ENCODE results near the gene NUP37.
"Not testable (repeated sequence)": the region's sequence is repeated elsewhere in the genome, so short reads cannot be mapped to it uniquely, and the experiment has no call there.

Gene NUP37

DNA sequence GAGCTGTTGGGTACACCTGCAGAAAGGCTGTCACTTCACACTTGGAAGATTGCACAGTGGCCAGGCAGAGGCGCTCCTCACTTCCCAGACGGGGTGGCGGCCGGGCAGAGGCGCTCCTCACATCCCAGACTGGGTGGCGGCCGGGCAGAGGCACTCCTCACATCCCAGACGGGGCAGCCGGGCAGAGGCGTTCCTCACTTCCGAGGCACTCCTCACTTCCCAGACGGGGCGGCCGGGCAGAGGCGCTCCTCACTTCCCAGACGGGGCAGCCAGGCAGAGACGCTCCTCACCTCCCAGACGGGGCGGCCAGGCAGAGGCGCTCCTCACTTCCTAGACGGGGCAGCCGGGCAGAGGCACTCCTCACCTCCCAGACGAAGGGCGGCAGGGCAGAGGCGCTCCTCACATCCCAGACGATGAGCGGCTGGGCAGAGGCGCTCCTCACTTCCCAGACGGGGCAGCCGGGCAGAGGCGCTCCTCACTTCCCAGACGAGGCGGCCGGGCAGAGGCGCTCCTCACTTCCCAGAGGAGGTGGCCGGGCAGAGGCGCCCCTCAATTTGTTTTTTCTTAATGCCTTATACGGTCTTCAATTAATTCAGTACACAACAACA lies 30.6 kb downstream of the NUP37 start:
- DNase-seq (ENCODE audit: low spot score) = not testable (repeated sequence)

DNA sequence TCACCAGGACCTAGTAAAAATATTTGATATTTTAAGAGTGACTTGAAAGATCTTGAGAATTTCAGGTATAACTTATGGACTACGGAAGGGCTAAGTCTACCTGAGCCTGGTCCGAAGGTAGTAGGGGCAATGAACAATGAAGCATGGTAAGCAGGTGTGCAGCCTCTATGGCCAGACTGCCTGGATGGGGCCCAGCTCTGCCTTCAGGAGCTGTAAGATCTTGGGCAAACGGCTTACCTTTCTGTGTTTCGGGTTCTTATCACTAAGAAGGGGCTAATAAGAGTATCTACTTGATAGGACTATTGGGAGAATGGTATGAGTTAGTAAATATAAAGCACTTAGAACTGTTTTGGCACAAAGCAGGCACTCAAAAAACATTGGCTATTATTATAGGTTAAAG lies 39.1 kb downstream of the NUP37 start:
- DNase-seq (ENCODE audit: low spot score) = no peak

DNA sequence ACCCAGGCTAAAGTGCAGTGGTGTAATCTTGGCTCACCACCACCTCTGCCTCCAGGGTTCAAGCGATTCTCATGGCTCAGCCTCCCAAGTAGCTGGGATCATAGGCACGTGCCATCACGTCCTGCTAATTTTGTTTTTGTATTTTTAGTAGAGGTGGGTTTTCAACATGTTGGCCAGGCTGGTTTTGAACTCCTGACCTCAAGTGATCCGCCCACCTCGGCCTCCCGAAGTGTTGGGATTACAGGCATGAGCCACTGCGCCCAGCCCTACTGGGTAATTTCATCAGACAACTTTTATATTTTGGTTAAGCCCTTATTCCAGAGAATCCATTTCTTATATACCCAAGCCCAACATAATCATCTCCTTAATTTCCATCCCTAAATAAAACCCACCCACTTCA lies 47.8 kb downstream of the NUP37 start:
- DNase-seq (ENCODE audit: low spot score) = not testable (repeated sequence)

DNA sequence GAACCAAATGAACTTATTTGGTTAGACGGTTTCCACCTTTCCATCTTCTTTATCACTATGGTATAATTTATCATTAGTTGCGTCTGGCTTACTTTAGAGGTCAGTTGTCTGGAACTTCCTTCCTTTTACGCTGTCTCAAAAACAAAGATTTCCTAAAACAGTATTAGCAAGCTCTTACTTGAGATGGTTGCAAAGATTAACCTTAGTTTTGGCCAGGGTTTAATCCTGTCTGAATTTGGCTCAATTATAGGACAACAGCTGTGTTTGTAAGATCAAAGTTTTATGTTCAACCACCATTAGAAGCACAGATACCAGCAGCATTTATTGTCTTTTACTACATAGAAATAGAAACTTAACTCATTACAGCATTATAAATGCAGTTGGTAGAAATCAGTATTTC lies 50.2 kb downstream of the NUP37 start:
- no peak for DNase-seq (ENCODE audit: low spot score)

DNA sequence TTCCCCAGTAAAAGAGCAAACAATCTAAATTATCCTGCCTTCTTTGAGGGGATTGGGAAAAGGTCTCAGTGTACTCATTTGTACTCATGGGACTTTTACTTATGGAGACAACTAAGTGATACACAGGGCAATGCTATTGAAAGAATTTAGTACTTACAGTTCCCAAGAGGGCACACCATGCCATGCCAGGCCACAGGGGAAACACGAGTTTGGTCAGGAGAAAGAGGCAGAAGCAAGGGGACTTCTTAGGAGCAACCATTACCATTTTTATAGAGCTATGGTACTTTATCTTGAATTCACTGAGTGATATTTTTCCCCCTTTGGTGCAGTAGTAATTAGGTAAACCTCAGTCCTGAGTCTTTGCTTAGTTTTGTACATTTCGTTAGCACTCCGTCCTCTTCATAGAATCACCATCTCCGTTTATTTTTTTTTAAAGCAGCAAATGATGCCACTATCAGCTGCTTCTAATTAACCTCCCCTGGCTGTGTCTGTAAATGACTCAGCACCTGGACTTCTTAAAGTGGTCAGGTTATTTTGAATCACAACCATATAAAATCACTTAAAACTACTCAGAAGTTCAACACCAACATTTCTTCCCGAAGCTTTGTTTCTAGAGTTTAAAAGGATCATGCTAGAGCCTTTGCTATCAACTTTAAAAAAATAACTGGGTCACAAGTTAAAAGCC lies 52.2 kb downstream of the NUP37 start:
- peak; percentile 32 for DNase-seq (ENCODE audit: low spot score)

DNA sequence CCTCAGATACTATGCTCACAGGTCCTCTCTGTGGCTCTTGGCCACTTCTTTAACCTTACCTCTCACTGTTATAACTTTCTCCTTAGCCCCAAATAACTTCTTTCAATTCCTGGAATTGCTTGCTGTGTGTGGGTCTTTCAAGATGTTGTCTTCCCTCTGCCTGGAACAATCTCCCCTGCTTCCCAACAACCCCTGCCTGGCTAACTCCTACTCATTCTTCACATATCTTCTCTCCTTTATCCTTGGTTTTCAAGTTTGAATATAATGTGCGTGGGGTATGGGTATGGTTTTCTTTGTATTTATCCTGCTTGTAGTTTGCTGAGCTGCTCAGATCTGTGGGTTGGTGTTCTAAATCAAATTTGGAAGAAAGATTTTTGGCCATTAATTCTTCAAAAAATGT lies 55.4 kb downstream of the NUP37 start:
- no peak for DNase-seq (ENCODE audit: low spot score)

DNA sequence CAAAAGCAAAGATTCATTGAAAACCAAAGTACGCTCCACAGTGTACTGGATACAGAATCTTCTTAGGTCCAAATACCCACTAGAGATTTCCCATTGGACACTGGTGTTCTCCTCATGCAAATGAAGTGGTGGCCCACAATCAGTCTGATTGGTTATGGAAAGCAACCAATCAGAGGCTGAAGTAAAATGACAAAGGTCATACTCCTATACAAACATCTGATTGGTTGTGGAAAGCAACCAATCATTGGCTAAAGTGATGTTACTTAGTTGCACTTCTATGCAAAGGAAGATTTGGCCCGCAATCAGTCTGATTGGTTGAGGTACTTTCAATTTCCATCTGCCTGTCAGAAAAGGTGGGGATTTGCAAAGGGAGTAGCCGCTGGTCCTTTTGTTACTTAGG lies 56.8 kb downstream of the NUP37 start:
- no peak for DNase-seq (ENCODE audit: low spot score)

DNA sequence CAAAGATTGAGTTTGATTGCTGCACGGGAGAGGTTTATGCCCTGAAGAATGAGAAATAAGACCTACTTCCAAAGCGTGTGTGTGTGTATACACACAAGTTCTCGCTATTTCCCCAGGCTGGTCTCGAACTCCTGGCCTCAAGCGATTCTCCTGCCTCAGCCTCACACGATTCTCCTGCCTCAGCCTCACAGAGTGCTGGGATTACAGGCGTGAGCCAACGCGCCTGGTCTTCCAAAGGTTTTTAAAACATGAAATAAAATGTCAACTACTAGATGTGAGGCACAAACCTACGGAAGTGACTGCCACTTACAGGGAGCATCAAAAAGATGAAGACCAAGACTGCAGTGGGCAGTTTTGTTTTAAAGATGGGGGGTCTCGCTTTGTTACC lies 57.5 kb downstream of the NUP37 start:
- DNase-seq (ENCODE audit: low spot score) = no peak

DNA sequence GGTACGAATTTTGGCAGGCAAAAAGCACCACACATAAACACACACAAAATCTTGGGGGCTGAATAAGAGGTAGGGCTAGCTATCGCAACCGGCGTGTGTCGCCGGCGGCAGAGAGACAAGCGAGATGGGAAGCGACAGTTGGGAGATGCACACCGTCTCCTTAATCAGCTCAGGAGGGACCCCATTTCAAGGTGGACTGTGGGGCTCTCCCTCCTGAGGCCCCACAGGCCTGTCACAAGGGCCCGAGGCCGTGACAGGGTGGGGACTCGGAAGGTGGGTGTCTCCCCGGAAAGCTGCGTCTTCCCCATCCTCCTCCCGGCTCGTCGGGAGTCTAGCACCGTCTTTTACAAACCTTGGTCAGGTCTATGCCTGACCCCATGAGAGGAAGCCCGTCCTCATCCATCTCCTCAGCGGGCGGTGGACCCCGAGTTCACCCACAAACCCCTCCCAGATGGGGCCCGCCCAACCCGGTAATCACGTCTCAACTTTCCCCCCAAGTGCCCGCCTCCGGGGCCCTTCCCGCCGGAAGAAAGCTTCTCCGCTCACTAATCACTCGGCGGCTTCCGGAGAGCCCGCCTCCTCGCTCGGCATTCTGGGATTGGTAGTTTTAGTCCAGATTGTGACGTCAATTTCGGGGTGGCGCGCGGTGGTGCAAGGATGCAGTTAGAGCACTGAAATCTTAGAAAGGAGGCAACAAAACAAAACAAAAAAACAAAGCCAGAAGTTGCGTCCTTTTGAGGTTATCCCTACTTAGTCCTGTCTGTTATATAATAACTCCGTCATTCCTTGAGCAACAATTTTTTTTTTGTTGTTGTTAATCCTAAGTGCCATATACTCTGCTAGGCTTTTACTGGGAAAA lies 58.1 kb downstream of the NUP37 start, which contains the start of gene WASHC3:
WASHC3 (minus strand) TSS at position 432 of the 859 bp plus-strand sequence; CDS start at position 403, 29 bp downstream.
- peak; percentile 95 for DNase-seq (ENCODE audit: low spot score)

DNA sequence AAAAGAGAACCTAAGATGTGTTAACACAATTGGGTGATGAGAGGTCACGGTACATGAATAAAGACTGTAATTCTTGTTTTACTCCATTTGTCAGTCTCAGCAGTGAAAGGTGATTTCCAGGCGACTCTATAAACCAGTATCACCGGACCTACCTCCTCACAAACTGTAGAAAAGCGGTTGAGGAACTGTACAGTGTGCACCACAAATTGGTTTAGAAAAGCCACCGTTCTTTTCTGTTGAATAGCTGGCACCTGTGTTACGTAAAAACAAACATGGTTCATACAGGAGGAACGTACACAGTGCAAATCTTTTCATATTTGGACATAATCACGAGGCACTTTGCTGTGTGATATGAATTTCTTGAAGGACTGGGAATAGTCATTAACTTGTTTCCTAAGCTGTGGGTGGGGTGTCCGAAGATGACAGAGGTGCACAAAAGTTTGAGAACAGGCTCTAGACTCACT lies 58.8 kb downstream of the NUP37 start:
- peak; percentile 19 for DNase-seq (ENCODE audit: low spot score)

DNA sequence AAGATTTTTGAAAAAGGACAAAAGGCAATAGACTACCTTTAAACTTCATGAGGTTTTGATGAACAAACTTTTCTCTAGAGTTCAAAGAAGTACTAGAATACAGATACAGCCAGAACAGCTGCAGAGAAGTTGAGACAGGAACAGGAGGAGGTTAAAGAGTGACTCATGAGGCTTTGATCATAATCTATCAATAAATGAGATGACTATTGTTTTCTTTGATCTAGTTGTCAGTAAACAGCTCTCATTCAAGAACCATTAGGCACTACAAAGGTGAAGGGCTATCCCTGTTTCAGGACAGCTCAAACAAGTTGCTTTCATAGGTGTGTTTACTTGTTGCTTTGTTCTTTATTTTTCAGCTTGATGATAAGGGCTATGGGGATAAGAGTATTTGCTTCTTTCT lies 60.6 kb downstream of the NUP37 start:
- DNase-seq (ENCODE audit: low spot score) = no peak

DNA sequence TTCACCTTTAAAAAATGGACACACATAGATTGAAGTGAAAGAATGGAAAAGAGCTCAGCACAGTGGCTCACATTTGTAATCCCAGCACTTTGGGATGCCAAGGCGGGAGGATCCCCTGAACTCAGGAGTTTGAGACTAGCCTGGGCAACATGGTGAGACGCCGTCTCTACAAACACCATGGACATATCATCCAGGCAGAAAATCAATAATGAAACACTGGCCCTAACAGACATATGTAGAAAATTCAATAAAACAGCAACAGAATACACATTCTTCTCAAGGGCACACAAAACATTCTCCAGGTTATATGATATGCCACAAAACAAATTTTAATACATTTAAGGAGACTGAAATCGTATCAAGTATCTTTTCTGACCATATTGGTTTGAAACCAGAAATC lies 65.6 kb downstream of the NUP37 start:
- no peak for DNase-seq (ENCODE audit: low spot score)

DNA sequence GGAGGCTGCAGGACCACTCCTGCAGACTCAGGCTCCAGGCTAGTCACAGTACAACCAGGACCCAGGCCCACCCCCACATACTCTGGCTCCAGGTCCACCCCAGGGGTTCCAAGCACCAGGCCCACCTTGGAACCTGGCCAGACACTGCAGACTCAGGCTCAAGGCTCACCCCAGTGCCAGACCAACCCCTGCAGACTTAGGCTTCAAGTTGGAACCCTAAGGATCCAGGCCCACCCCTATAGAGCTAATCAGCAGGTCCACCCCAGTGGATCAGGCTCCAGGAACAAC lies 66.9 kb downstream of the NUP37 start:
- no peak for DNase-seq (ENCODE audit: low spot score)

DNA sequence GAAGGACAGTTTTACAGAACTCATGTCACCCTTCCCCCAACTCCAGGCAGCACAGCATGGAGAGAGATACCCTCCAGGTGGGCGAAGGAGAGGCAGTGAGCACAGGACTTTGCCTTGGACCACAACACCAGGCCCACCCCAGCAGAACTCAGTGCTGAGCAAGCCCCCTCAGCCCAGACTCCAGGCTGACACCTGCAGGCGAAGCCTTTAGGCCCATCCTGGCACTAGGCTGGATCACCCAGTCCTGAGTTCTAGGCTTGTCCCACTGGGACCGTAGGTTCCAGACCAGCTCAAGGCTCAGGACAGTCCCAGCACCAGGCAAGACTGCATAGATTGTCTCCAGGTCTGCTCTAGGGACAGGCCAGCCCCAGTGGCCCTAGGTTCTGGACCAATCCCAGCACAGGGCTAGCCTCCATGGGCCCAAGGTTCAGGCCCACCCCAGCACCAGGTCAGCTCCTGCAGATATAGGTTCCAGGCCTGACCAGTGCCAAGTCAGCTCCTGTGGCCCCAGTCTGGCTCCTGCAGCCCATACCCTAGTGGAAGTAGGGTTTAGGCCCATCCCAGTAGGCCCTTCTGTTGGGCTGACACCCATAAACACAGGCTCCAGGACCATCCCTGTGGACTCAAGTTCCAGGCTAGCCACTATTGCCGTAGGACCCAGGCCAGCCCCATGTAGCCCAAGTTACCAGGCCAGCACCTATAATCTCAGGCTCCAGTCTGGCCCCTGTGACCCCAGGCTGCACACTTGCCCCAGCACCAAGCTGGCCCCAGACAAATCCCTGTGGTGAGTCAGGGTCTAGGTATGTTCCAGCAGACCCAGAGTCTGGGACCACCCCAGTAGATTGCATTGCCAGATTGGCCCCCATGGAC lies 67.5 kb downstream of the NUP37 start:
- no peak for DNase-seq (ENCODE audit: low spot score)

DNA sequence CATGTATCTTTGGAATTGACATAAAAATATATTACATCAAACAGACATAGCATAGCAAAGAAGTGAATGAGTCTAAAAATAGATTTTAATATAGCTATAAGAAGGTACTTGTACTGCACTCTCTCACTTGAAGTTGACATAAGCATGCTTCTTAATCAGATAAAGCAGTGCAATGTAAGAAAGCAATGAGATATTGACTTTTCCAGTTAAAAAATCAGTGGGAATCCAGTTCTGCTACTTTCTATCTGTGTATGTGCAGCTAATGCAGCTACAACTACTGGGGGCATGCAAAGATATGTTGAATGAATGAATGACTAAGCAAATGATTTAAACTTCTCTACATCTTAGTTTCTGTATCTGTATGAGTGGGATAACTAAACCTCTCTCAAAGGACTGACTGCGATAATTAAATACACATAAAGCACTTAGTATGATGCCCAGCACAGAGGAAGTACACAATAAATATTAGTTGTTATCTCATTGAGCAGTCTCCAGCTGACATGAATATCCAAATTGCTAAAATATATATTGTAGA lies 68.4 kb downstream of the NUP37 start:
- no peak for DNase-seq (ENCODE audit: low spot score)

DNA sequence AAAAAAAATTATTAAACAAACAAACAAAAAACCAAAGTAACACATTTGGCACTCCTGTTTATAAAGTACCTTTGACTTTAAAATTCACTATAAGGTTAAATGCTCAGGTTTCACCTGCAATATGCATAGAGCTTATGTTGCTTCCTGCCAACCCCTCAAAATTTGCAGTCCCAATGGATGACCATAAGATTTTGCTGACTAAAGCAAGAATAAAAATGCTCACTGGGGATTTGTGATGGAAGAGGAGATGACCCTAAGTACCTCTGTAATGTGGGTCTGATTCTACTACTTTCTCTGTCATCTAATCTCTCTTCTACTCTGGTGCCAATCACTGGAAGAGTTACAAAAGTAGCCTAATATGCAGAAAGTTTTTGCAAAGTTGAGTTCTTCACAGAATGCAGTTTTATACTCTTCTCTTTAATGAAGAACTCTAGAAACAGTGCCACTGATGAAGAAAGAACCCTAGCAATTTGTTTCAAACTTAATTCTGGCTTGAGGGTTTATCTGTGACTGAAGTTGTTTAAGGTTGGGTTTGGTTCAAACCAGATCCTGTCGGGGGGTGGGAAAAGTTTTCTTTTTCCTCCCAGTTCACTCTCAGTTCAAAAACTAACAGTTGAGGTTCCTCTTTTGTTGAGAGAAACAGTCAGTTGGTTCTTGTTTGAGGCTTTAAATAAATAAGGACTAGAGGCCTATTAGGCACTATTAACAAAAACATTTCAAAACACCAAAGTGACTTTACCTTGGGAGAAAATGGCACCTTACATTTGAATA lies 69.1 kb downstream of the NUP37 start:
- no peak for DNase-seq (ENCODE audit: low spot score)

DNA sequence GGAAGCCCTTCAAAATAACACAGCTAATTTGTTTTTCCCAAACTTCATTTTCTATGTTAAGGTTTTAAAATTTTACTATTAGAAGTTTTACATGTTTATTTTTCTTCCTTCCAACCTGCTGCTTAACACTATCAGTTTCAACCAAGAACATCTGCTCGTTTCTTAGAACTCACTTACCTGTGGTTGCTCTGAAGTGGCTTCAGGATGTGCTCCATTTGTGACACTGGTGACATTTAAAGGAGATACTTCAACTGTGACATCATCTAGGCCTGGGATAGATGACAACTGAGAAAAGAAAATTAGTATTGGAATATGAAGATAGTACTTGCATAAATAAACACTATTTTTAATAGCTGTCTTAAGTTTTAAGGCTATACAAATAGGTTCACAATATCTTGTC lies 76.0 kb downstream of the NUP37 start:
- no peak for DNase-seq (ENCODE audit: low spot score)

DNA sequence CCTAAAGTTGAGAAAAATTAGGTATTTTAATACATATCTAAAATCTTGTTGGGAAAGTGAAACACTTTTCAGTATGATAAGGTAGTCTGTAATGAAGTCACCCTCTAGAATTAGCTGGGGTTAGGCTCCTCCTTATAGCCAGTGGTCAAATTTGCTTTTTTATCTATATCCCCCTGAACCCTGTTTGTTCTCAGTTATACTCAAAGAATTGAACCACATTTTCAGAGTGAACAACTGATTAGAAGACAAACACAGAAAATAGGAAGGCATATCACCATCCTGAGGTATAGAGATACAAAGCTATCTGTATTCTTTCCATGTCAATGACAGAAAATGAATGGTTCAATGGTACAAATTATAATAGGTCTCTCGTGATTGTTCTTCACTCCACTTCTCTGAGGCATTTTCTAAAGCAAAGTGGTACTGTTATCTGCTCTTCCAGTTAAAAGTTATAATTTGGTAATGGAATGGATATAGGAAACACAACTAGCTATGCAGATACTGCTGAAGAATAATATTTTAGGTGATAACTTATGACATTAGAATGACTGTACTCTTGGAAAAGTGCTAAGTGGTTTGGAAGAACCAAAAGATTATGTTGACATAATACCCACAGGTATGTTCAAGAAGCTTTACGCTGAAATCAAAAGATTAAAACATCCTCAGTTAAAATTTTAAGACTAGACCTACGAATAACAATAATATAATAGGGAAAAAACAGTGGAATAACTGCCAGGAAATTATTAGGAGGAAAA lies 85.7 kb downstream of the NUP37 start:
- DNase-seq (ENCODE audit: low spot score) = peak; percentile 33

DNA sequence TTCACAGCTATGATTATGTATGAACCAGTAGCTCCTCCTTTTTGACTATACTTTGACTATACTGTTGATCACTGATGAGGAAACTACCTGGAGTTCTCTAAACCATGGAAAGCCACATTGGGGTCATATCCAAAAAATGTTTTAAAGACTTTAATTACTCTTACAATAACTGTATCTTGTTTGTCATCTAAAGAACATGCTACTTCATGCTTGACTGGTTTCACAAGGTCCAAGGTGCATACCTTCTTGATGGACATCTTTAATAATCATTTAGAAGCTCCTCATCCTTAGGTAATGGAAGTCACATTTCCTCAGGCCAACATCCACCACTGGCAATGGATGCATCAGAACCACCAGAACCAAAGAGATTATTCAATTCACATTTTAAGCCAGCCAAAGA lies 88.1 kb downstream of the NUP37 start:
- no peak for DNase-seq (ENCODE audit: low spot score)

DNA sequence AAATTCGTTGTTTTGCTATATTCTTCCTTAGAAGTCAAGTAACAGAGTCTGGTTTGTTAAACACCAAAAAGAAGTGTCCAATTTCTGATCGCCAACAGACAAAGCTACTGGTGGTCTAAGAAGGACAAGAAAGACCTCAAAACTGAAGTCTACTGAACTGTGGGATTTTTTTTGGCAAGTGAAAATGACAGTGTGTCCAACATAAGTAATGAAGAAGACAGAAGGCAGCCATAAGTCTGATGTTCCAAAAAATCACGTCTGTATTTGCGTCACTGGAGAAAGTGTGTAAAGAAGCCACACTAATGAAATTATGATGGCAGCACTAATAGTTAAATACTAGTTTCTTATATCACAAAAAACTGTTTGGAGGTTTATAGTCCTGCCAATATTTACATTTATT lies 90.8 kb downstream of the NUP37 start:
- DNase-seq (ENCODE audit: low spot score) = no peak

All from GM03348 (cell line).